GM12878 (cell line): ENCODE data around the gene CAPN8.

Experiments
- CTCF ChIP-seq, 3 experiments: IDR thresholded peaks in 2 of 3; conservative IDR thresholded peaks in 1 of 3; 2 replicates each; pipeline ENCODE4 v1.5.1; 2011; ENCODE audit warnings: low read depth in 3 of 3, low read length in 3 of 3, mild to moderate bottlenecking in 3 of 3, control low read depth in 2 of 3, moderate library complexity in 2 of 3, inconsistent platforms in 1 of 3, mixed read lengths in 1 of 3; ENCODE audit not compliant: control insufficient read depth in 2 of 3, insufficient read depth in 1 of 3; ENCODE audit errors: extremely low read depth in 1 of 3
- MTA2 ChIP-seq: fragments of 450-650 bp; IDR thresholded peaks from 2 replicates; pipeline ENCODE4 v1.6.1; 2016; ENCODE audit warnings: low read depth, mild to moderate bottlenecking, moderate library complexity
- SMAD1 ChIP-seq: fragments of 450-650 bp; IDR thresholded peaks from 2 replicates; pipeline ENCODE4 v1.6.1; 2018; ENCODE audit warnings: mild to moderate bottlenecking, low read depth; ENCODE audit not compliant: partially characterized antibody
- USF2 ChIP-seq: IDR thresholded peaks from 2 replicates; pipeline ENCODE4 v1.6.1; 2011; ENCODE audit warnings: low read depth, low read length, improper control_type of control experiment, borderline replicate concordance

- TF ChIP-seq CTCF (IDR thresholded peaks at IDR 0.05 in 2 of 3, conservative IDR thresholded peaks at IDR 0.05 in 1 of 3; ENCODE audit: control insufficient read depth in 2 of 3, extremely low read depth in 1 of 3, insufficient read depth in 1 of 3, low read depth in 3 of 3, low read length in 3 of 3) (no peak), USF2 (no peak), MTA2 (no peak), SMAD1 (no peak)
Measured at GRCh38 chr1:223500560-223501425, 164.7 kb downstream of the CAPN8 start.
